Measurements from ENCODE around the gene RPUSD2. TPM values are rescaled to one million over a fixed set of nuclear protein-coding genes. Genes with fewer than 3 reads are reported as not detected.

Gene RPUSD2
- polyA plus RNA-seq, 1 donor (not counting 4 experiments of a cell fraction or from before 2014, with no cell fraction given) = 8.0 TPM

GRCh38 chr15:40593165-40593564 lies 24.1 kb downstream of the RPUSD2 start:
- H3K9me1 ChIP-seq (ENCODE audit: control insufficient read depth, extremely low read depth, insufficient read depth, low read length) = no peaks in the 10 kb centered on the region
- H3K4me1 ChIP-seq (ENCODE audit: control insufficient read depth, extremely low read depth, insufficient read depth, low read length) = peaks cover 6% of the 10 kb centered on the region
- H3K4me3 ChIP-seq (ENCODE audit: control insufficient read depth in 2 of 3, extremely low read depth in 1 of 3, insufficient read depth in 2 of 3, low read depth in 1 of 3, low read length in 3 of 3) = no peak overlapping the region
- no peak for FAIRE-seq
- dilution Hi-C loops (cut with MboI; ENCODE audit: extremely low pct_ligation_motif_present, low sequenced_read_pairs) = no loop called here
- H2AFZ ChIP-seq (ENCODE audit: control insufficient read depth, low read length) = peak overlapping the region; percentile 15
- no peaks in the 10 kb centered on the region for H3K27me3 ChIP-seq (ENCODE audit: control insufficient read depth, extremely low read depth, insufficient read depth, low read length)
- no peak overlapping the region for H3K4me2 ChIP-seq (ENCODE audit: control insufficient read depth, extremely low read depth, insufficient read depth, low read depth, low read length)
- no peak overlapping the region for H3K27ac ChIP-seq (ENCODE audit: control insufficient read depth, insufficient read depth, low read length)
- no peak for TF ChIP-seq CTCF (optimal IDR thresholded peaks at IDR 0.05 in 1 of 3, IDR thresholded peaks at IDR 0.05 in 1 of 3, conservative IDR thresholded peaks at IDR 0.05 in 1 of 3; ENCODE audit: extremely low read depth in 1 of 3, insufficient read depth in 2 of 3, low read length in 3 of 3)
- H3K79me2 ChIP-seq (ENCODE audit: control insufficient read depth, insufficient read depth, low read length) = peaks cover 35% of the 10 kb centered on the region
- H3K36me3 ChIP-seq (ENCODE audit: control insufficient read depth in 2 of 2, extremely low read depth in 1 of 2, insufficient read depth in 2 of 2, low read length in 2 of 2) = no peaks in the 10 kb centered on the region
- no peaks in the 10 kb centered on the region for H4K20me1 ChIP-seq (ENCODE audit: control insufficient read depth, extremely low read depth, insufficient read depth, low read length)
- no peaks in the 10 kb centered on the region for H3K9me3 ChIP-seq (ENCODE audit: control insufficient read depth, low read depth, low read length)
- no peak overlapping the region for H3K9ac ChIP-seq (ENCODE audit: control insufficient read depth, extremely low read depth, insufficient read depth, low read length)
- no peak for DNase-seq (ENCODE audit: low read depth, low spot score)

GRCh38 chr15:40593588-40594428 lies 24.7 kb downstream of the RPUSD2 start, which contains the start of gene KNL1:
Gene KNL1, plus strand, starts transcription at chr15:40594249. Its CDS starts 8,683 bp downstream, at chr15:40602932.
- Histone ChIP-seq H4K20me1 (ENCODE audit: control insufficient read depth, extremely low read depth, insufficient read depth, low read length) (no peaks in the 10 kb centered on the region), H3K9me1 (ENCODE audit: control insufficient read depth, extremely low read depth, insufficient read depth, low read length) (no peaks in the 10 kb centered on the region), H3K27ac (ENCODE audit: control insufficient read depth, insufficient read depth, low read length) (peak within 1 kb of the TSS; percentile 100), H3K27me3 (ENCODE audit: control insufficient read depth, extremely low read depth, insufficient read depth, low read length) (no peaks in the 10 kb centered on the region), H3K9ac (ENCODE audit: control insufficient read depth, extremely low read depth, insufficient read depth, low read length) (peak within 1 kb of the TSS; percentile 99), H3K4me3 (ENCODE audit: control insufficient read depth in 2 of 3, extremely low read depth in 1 of 3, insufficient read depth in 2 of 3, low read depth in 1 of 3, low read length in 3 of 3) (peak within 1 kb of the TSS; percentile 86 to 98 (median 93)), H3K79me2 (ENCODE audit: control insufficient read depth, insufficient read depth, low read length) (peaks cover 42% of the 10 kb centered on the region), H3K4me2 (ENCODE audit: control insufficient read depth, extremely low read depth, insufficient read depth, low read depth, low read length) (peak within 1 kb of the TSS; percentile 90), H3K9me3 (ENCODE audit: control insufficient read depth, low read depth, low read length) (no peaks in the 10 kb centered on the region), H3K4me1 (ENCODE audit: control insufficient read depth, extremely low read depth, insufficient read depth, low read length) (peaks cover 6% of the 10 kb centered on the region), H3K36me3 (ENCODE audit: control insufficient read depth in 2 of 2, extremely low read depth in 1 of 2, insufficient read depth in 2 of 2, low read length in 2 of 2) (no peaks in the 10 kb centered on the region), H2AFZ (ENCODE audit: control insufficient read depth, low read length) (peak within 1 kb of the TSS; percentile 99)
- TF ChIP-seq EZH2 (IDR thresholded peaks at IDR 0.05; ENCODE audit: low read length) (no peak), CTCF (optimal IDR thresholded peaks at IDR 0.05 in 1 of 3, IDR thresholded peaks at IDR 0.05 in 1 of 3, conservative IDR thresholded peaks at IDR 0.05 in 1 of 3; ENCODE audit: extremely low read depth in 1 of 3, insufficient read depth in 2 of 3, low read length in 3 of 3) (no peak)
- dilution Hi-C loops (cut with MboI; ENCODE audit: extremely low pct_ligation_motif_present, low sequenced_read_pairs) = no loop called here
- FAIRE-seq = no peak
- peak; percentile 67 for DNase-seq (ENCODE audit: low read depth, low spot score)

Measured in keratinocyte (primary cell).